Glomerular visceral epithelial cell (primary cell): ENCODE results near the gene TRIM32.

ENCODE experiments used
- DNase-seq: peaks from one replicate; pipeline ENCODE4 v3.0.0-alpha.2; 2016; ENCODE audit errors: extremely low spot score

The TRIM32 gene

DNA sequence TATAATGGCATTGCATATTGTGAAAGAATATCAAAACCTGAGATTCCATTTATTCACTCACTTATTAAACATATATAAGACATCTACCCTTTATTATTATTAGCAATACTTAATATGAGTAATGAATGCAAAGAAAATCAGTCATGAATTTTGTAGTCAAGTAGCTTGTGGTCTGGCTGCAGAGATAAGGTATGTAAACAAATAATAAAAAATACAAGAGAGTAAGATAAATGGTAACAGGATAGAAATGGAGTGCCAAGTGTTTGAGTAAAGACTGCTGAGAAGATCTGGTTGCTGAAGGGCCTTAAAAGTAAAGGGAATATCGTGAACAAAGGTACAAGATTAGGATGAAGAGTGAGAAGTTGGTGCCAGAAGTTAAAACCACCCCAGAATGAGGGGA is 18.4 kb downstream of the TRIM32 start:
- no peak for DNase-seq

- DNase-seq, result no peak
These were observed 19.5 kb downstream of the TRIM32 start for GRCh38 chr9:116706310-116707290.

DNA sequence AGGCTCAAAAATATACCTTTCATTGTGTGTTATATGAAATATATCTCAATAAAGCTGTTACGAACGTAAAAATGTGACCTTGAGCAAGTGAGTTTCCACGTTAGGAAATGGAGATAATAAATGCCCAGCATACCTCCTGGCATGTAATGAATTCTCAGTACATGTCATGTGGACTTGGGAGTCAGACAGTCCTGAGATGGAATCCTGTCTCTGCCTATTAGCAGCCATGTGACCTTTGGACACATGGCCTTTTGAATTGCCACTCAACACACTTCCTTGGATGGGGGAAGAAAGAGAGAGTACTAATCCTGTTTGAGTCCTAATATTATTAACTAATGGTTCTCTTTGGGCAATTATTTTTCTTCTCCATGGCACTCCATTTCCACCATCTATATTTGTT is 25.7 kb downstream of the TRIM32 start:
- no peak for DNase-seq

GRCh38 chr9:116713271-116713670 is 26.2 kb downstream of the TRIM32 start:
- no peak for DNase-seq

DNA sequence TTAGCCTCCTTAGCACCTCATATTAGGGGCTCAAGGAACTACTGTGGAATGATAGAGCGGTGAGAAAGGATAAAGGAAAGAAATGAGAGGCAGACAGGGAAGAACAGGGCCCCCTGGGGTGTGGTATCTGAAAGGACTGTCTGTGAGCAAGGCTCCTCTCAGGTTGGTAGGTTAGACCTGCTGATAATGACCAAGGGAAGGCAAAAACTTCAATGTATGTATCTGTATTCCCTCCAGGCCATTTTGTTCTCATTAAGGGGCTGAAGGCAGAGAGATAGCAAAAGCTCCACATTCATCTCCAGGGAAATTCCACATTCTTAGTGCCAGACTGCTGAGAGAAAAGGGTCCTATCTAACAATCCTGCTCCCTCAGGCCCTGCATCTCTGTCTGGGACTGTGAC is 28.6 kb downstream of the TRIM32 start:
- no peak for DNase-seq

DNA sequence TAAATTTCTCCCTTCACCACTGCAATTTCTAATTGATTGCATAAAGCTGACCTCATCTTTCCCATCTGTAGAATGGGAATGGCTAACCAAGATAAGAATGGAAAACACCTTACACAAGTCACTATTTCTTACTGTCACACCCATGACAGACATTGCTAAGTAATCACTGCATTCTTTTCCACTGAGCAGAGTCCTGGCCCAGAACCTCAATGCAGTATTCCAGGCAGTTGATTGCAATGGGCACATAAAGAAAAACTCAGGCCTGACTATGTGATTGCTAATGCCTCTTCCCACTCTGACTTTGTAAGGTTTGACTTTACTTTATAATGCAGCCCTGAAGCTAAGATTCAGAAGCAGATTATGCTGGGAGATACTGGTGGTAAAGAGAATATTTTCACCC is 29.3 kb downstream of the TRIM32 start:
- DNase-seq, result no peak

- DNase-seq, result no peak
These were observed 30.0 kb downstream of the TRIM32 start for GRCh38 chr9:116717150-116717549.

DNA sequence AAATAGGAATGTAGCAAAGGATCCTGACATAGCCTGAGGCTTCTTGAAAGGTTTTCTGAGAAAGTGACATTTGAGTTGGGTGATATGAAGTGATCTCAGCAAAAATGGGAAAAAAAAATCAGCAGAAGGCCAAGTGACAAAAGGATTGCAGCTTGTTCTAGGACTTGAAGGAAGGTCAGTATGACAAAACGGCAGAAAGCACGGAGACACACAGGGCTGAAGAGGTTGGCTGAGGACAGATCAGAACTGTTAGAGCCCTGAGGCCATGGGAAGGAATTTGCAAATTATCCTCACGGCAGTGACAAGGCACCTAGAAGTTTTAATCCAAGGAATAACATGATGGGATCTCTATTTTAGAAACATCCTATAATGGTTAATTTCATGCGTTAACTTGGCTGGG is 31.0 kb downstream of the TRIM32 start:
- no peak for DNase-seq

DNA sequence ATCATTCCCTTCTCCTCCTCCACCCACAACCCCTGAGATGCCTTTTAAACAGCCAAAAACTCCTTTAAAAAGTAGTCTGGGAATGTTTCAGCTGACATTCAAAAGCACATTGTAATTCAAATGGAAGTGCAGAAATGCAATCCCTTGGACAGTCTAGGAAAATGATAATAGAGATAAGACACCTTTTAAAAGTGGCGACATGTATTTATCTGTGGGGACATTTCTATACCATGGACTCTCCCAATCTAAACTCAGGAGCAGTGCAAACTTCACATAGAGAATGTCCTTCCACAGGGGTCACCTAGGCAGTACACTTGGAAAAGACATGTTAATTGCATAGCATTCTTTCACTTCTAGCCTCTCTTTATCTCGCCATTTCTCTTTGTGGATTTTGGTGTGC is 33.0 kb downstream of the TRIM32 start:
- DNase-seq, result no peak

- no peak for DNase-seq
These were observed 34.3 kb downstream of the TRIM32 start for GRCh38 chr9:116721411-116721810.

- DNase-seq, result no peak
These were observed 34.8 kb downstream of the TRIM32 start for GRCh38 chr9:116721944-116722343.

DNA sequence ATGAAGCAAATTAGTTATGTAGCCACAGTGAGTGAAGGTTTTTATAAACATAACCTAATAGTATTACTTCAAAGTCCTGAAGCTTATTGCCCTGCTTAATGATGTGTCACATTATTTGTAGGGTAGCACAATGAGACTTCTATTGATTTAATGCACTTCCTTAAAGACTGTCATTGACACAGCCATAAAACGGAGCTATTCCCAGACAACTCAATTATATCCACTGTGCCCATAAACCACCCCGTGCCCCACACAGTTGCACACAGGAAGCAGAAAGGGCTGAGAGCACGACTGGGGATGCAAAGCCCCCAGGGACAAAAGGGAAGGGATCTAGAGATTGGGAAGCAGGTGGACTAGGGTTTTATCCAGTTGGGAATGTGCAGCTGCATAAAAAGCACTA is 37.0 kb downstream of the TRIM32 start:
- DNase-seq, result no peak

DNA sequence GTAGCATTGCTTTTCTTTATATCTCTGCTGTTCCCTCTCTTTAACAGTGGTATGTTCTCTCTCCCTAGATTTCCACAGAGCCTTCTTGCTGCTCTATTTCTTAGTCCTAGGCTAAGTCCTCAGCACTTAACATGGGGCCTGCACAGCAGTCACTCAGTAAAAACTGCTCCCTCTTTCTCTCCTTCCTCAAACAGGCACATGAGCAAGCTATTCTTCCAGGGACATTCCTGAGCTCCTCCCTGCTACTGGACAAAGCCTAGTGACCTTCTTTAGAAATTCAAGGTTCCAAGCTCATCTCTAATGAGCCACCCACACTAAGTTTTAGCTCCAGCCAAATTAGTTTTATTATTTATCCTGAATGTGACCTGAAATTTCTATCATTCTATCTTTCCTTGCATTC is 39.5 kb downstream of the TRIM32 start:
- DNase-seq, result no peak

DNA sequence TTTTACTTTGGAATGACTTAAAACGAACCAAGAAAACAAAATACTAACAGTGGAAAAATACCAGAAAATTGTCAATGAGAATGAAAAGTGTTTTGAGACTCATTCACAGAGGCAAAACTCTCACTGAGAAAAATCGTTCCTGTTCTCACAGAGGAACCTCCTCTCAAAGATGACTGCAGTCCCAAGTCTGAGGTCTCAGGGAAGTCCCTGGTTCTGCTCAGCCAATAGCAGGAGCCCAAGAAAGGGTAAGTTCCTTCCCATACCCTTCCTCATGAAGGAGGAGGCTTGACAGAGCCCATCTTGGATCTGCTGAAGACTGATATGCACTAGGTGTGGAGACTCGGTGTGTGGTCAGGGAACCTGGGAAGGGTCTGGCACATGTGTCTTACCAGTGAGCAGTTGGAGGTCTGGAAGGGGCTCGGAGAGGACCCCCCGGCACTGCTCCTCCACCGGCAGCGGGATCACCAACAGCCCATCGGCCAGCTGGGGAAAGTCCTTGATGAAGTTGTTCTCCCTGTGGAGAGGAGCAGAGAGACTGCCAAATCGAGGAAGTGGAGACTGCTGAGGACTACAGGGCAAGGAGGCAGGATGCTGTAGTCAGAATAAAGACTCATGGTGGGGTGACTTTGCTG is 46.0 kb downstream of the TRIM32 start:
- DNase-seq, result no peak

DNA sequence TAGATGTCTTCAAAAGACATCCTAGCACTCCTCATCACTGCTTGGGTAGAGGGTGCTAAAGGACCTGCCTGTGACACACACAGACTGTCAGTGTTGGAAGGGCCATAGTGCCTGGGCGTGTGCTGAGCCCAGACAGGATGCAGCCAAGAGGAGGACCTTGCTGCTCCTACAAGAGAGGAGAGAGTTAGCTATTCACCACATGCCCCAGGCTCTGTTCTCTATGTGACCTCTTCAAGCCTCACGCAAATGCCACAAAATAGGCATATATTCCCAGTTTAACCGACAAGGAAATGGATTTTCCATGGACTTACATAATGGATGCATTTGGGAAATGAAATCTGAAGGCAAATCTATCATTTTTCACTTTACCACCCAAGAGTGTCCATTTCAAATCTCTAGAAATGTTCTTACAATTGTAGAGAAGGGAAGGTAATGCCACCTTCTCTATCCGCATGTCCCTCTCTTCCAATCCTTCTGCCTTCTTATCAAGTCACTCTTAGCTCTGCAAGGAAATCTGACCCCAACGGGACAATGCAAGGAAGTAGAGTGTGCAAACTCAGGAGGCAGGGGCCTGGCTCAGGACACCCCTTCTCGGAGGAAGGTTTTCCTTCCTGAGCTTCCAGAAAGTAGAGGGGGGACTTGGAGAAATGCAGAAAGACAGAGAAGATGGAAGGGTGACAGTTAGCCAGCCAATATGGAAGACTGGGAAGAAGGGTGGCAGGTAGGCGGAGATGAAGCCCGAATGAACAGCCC is 49.5 kb downstream of the TRIM32 start:
- no peak for DNase-seq

DNA sequence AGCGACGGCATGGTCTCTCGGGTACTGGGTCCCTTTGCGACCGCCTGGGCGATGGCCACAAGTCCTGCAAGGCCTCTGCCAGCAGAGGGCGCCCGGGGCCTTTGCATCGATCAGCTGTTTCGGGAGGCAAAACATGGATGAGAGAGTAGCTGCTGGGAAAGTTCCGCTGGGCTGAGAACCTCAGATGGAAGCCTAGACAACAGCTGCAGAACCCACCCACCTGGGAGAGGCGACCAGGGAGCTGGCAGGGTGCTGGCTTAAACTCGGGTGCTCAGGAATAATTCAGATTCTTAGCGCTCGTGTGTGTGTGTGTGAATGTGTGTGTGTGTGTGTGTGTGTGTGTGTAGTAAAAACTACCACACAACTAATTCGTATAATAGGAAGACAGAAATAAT is 50.0 kb downstream of the TRIM32 start:
- peak; percentile 81 for DNase-seq

- DNase-seq, result no peak
These were observed 54.1 kb downstream of the TRIM32 start for GRCh38 chr9:116741086-116741740.

DNA sequence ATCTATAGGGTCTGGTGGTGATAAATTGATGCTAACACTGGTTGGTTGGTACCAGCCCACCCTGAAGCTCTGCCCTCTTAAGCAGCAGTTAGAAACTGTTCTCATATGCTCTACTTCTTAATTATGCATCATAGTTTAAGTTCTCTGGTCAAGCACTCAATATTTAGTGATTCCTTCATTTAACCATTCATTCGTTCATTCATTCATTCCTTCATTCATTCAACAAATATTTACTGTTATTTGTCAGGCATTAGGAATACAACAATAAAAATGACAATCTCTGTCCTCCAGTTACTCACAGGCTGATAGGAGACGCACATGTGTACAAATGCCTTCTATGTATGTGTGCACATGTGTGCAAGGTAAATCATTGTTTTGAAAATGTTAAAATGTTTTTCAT is 54.6 kb downstream of the TRIM32 start:
- no peak for DNase-seq

DNA sequence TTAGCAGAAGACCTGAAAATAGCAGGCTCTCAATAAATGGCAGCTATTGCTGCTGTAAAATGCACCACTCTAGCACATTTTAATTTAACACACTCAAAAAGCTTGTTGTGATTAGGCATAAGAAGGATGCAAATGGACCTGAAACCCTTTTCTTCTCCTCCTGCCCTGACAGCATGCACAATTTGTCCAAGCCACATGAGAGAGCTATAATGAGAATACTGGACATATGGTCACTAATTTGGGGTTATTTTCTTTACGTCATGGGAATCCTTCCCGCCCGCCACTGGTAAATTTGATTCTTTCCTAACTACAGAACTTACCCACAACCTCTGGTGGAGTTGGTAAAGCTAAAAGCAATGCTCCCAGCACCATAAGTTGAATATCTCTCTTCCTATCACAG is 62.1 kb downstream of the TRIM32 start:
- DNase-seq, result no peak

- DNase-seq, result no peak
These were observed 62.7 kb downstream of the TRIM32 start for GRCh38 chr9:116749772-116750171.

DNA sequence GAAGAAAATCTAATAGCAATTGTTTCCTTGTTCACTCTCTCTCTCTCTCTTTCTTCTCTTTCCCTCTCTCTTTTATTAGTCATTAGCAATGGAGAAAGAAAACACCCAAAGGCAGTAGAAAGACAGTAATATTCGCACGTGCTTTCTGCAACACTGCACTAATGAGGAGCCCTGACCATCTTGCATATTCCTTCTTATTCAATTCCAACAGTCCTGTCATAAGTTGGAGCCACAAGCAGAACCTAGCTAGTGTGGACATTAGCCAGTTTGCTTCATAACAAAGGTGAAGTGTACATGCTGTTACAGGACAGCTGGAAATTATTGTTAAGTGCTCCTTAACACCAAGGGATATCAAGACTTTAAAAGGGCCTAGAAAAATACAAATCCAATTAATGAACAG is 63.4 kb downstream of the TRIM32 start:
- no peak for DNase-seq
